A673 (cell line): ENCODE results near the gene CLDN5. TPM values are rescaled to one million over a fixed set of nuclear protein-coding genes. Genes with fewer than 3 reads are reported as not detected.

ENCODE experiments used
- BruUV-seq: library from RNA; stranded (reverse); fragments of 400-500 nt; replicated peaks from 2 replicates; lab custom pipeline; 2021; lab: Mats Ljungman, UMichigan
- CTCF ChIA-PET: fragments of 300-600 bp; sonication (Branson Sonifier 250); formaldehyde crosslinking; loops from one replicate; lab custom pipeline; 2022; ENCODE audit warnings: antibody characterized with exemption; lab: Charles Lee
- POLR2A ChIA-PET: fragments of 300-600 bp; sonication (Branson Sonifier 250); formaldehyde crosslinking; loops from one replicate; lab custom pipeline; 2022; ENCODE audit warnings: antibody characterized with exemption; ENCODE audit not compliant: low non-redundant PET; lab: Charles Lee
- DNase-seq: peaks from one replicate; pipeline ENCODE4 v3.0.0-alpha.2; 2015; ENCODE audit warnings: low spot score
- H3K27ac ChIP-seq: fragments of 200-600 bp; sonication (generic); 2 replicates; pipeline ENCODE4 v1.5.1; 2016; ENCODE audit warnings: mixed run types, low read depth, mild to moderate bottlenecking, mixed read lengths, antibody characterized with exemption, low read length; ENCODE audit not compliant: poor library complexity, severe bottlenecking
- H3K27me3 ChIP-seq: fragments of 200-600 bp; sonication (generic); replicated peaks from 2 replicates; pipeline ENCODE4 v1.6.1; 2017; ENCODE audit warnings: mixed run types, low read depth, mild to moderate bottlenecking, mixed read lengths, antibody characterized with exemption, low read length; ENCODE audit not compliant: insufficient read depth, poor library complexity
- H3K36me3 ChIP-seq: fragments of 200-600 bp; sonication (generic); 2 replicates; pipeline ENCODE4 v1.6.1; 2016; ENCODE audit warnings: mixed run types, mild to moderate bottlenecking, mixed read lengths, antibody characterized with exemption, low read length; ENCODE audit not compliant: insufficient read depth, poor library complexity, severe bottlenecking
- H3K4me1 ChIP-seq: fragments of 200-600 bp; sonication (generic); 2 replicates; pipeline ENCODE4 v1.6.1; 2017; ENCODE audit warnings: mixed run types, mild to moderate bottlenecking, mixed read lengths, antibody characterized with exemption, low read length; ENCODE audit not compliant: insufficient read depth, poor library complexity, severe bottlenecking
- H3K4me3 ChIP-seq: fragments of 200-600 bp; sonication (generic); 2 replicates; pipeline ENCODE4 v1.5.1; 2016; ENCODE audit warnings: low read depth, mixed run types, mild to moderate bottlenecking, mixed read lengths, low read length; ENCODE audit not compliant: poor library complexity, severe bottlenecking
- H3K9me3 ChIP-seq: fragments of 200-600 bp; sonication (generic); 2 replicates; pipeline ENCODE4 v1.6.1; 2016; ENCODE audit warnings: mixed run types, low read depth, mild to moderate bottlenecking, mixed read lengths, antibody characterized with exemption, low read length; ENCODE audit not compliant: poor library complexity, severe bottlenecking
- EZH2 ChIP-seq: fragments of 200-600 bp; sonication (generic); IDR thresholded peaks from 2 replicates; pipeline ENCODE4 v1.6.1; 2017; ENCODE audit warnings: borderline replicate concordance, low read depth, mild to moderate bottlenecking, mixed read lengths, antibody characterized with exemption, low read length; ENCODE audit not compliant: poor library complexity, severe bottlenecking
- intact Hi-C: fragments of 100-400 bp; cut with micrococcal nuclease; formaldehyde crosslinking; loops from one replicate; pipeline ENCODE4 v1.10.0; 2022; ENCODE audit not compliant: unreplicated experiment
- total RNA-seq: library from RNA; stranded (reverse); gene quantifications from 2 replicates; pipeline ENCODE4 v1.2.3, GENCODE V29; 2021
- TF ChIP-seq, protein P1 (sequence below): fragments of 300-800, 200-600 bp; sonication (generic); conservative IDR thresholded peaks from 2 replicates; pipeline ENCODE4 v1.5.1; 2017; ENCODE audit warnings: low read depth, mild to moderate bottlenecking, antibody characterized with exemption, low read length, moderate library complexity, mixed read lengths

The CLDN5 gene
- total RNA-seq, 1 experiment from 2014 or later = 0.21 TPM

DNA sequence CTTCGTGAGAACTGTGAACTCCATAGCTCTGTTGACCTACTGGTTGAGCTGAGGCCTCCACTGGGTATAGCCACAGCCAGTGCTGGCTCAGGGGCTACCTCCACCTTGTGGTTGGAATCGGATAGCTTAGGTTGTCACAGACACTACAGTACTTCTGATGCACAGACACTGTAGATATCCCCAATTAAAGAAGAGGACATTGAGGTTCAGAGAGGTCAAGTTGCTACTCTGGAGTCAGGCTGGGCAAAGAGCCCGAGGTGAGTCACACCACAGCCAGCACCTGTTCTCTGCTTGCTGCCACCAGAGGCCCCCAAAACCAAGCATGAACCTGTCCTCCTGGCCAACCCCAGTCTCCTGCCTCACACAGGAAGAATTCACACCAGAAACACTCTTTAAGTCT is 50.6 kb downstream of the CLDN5 start:
- ChIA-PET CTCF (no interaction called here), POLR2A (no interaction called here)
- H3K4me3 ChIP-seq = no peak overlapping the region
- intact Hi-C loops = no loop called here
- no peak overlapping the region for H3K27ac ChIP-seq
- H3K4me1 ChIP-seq = peaks cover 9% of the 10 kb centered on the region
- TF ChIP-seq, protein P1, sequence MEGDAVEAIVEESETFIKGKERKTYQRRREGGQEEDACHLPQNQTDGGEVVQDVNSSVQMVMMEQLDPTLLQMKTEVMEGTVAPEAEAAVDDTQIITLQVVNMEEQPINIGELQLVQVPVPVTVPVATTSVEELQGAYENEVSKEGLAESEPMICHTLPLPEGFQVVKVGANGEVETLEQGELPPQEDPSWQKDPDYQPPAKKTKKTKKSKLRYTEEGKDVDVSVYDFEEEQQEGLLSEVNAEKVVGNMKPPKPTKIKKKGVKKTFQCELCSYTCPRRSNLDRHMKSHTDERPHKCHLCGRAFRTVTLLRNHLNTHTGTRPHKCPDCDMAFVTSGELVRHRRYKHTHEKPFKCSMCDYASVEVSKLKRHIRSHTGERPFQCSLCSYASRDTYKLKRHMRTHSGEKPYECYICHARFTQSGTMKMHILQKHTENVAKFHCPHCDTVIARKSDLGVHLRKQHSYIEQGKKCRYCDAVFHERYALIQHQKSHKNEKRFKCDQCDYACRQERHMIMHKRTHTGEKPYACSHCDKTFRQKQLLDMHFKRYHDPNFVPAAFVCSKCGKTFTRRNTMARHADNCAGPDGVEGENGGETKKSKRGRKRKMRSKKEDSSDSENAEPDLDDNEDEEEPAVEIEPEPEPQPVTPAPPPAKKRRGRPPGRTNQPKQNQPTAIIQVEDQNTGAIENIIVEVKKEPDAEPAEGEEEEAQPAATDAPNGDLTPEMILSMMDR = no peak
- no peak for TF ChIP-seq EZH2
- no peak for DNase-seq
- no peaks in the 10 kb centered on the region for H3K9me3 ChIP-seq
- BruUV-seq = no TSS peak
- H3K27me3 ChIP-seq = no peaks in the 10 kb centered on the region
- H3K36me3 ChIP-seq = peaks cover 54% of the 10 kb centered on the region

Other genes with a start within 250 kb of the CLDN5 start
- gene CLTCL1, start 232.7 kb downstream of the CLDN5 start, total RNA-seq = 7.5 and 11.5 TPM in 2 replicates
- 50.6 and 52.3 TPM in 2 replicates for gene HIRA, start 92.7 kb downstream of the CLDN5 start, total RNA-seq
- 21.9 and 23.1 TPM in 2 replicates for gene MRPL40, start 91.9 kb downstream of the CLDN5 start, total RNA-seq
- 28.4 and 34.1 TPM in 2 replicates for gene C22orf39, start 76.7 kb downstream of the CLDN5 start, total RNA-seq
- gene UFD1, start 45.2 kb downstream of the CLDN5 start, total RNA-seq = 161 and 195 TPM in 2 replicates
- gene CDC45, start 44.5 kb downstream of the CLDN5 start, total RNA-seq = 79.1 and 79.2 TPM in 2 replicates
- gene SEPTIN5, start 190.1 kb upstream of the CLDN5 start, total RNA-seq = 50.4 and 58.9 TPM in 2 replicates
- gene GP1BB, start 199.1 kb upstream of the CLDN5 start, total RNA-seq = 12.6 and 13.3 TPM in 2 replicates
- 3.6 and 4.7 TPM in 2 replicates for gene TBX1, start 236.4 kb upstream of the CLDN5 start, total RNA-seq